ENCODE results near the gene FHDC1. TPM values are rescaled to one million over a fixed set of nuclear protein-coding genes. Genes with fewer than 3 reads are reported as not detected.
"Not testable (repeated sequence)": the region's sequence is repeated elsewhere in the genome, so short reads cannot be mapped to it uniquely, and the experiment has no call there.

Gene FHDC1
- total RNA-seq, 1 experiment from 2014 or later: 2.0 TPM

- peak; percentile 72 for DNase-seq (ENCODE audit: unreplicated experiment)
- Mint-ChIP-seq H3K4me3 (ENCODE audit: unreplicated experiment) (no peak overlapping the region), H3K27ac (ENCODE audit: low read depth, unreplicated experiment) (no peak overlapping the region), H3K36me3 (ENCODE audit: insufficient read depth, unreplicated experiment) (peaks cover 27% of the 10 kb centered on the region), H3K4me1 (ENCODE audit: insufficient read depth, unreplicated experiment) (peaks cover 23% of the 10 kb centered on the region), H3K9me3 (ENCODE audit: unreplicated experiment) (no peaks in the 10 kb centered on the region), H3K27me3 (ENCODE audit: insufficient read depth, unreplicated experiment) (no peaks in the 10 kb centered on the region)
- ChIA-PET CTCF (interaction anchor here (0.6 to 1.5 kb wide), 2 partner anchors 42 to 233 kb away, joined by 3 to 4 read pairs; no protein-coding TSS in a partner anchor), POLR2A (interaction anchor here (1.2 kb wide), 1 partner anchor 46 kb away, joined by 3 read pairs; no protein-coding TSS in a partner anchor)
- BruUV-seq (replicated peaks): no TSS peak
- no peak for TF ChIP-seq CTCF (IDR thresholded peaks at IDR 0.05; ENCODE audit: unreplicated experiment)
- intact Hi-C loops (cut with micrococcal nuclease): no loop called here
Measured at GRCh38 chr4:152894673-152895072, 41.5 kb upstream of the FHDC1 start.

GRCh38 chr4:152896811-152897210, 39.3 kb upstream of the FHDC1 start:
- TF ChIP-seq CTCF (IDR thresholded peaks at IDR 0.05; ENCODE audit: unreplicated experiment): no peak
- intact Hi-C loops (cut with micrococcal nuclease): no loop called here
- peak; percentile 16 for DNase-seq (ENCODE audit: unreplicated experiment)
- Mint-ChIP-seq H3K27me3 (ENCODE audit: insufficient read depth, unreplicated experiment) (no peaks in the 10 kb centered on the region), H3K4me3 (ENCODE audit: unreplicated experiment) (no peak overlapping the region), H3K36me3 (ENCODE audit: insufficient read depth, unreplicated experiment) (peaks cover 21% of the 10 kb centered on the region), H3K9me3 (ENCODE audit: unreplicated experiment) (no peaks in the 10 kb centered on the region), H3K4me1 (ENCODE audit: insufficient read depth, unreplicated experiment) (peaks cover 23% of the 10 kb centered on the region), H3K27ac (ENCODE audit: low read depth, unreplicated experiment) (no peak overlapping the region)
- ChIA-PET POLR2A (interaction anchor here (1.0 kb wide), 1 partner anchor 46 kb away, joined by 3 read pairs; no protein-coding TSS in a partner anchor), CTCF (interaction anchor here (0.5 to 1.3 kb wide), 4 partner anchors 12 to 241 kb away, joined by 3 to 4 read pairs (median 3); no protein-coding TSS in a partner anchor)
- no TSS peak for BruUV-seq (replicated peaks)

GRCh38 chr4:152898133-152898532, 38.0 kb upstream of the FHDC1 start:
- Mint-ChIP-seq H3K36me3 (ENCODE audit: insufficient read depth, unreplicated experiment) (peaks cover 17% of the 10 kb centered on the region), H3K4me1 (ENCODE audit: insufficient read depth, unreplicated experiment) (peaks cover 23% of the 10 kb centered on the region)
- CTCF ChIA-PET; H3K4me3 Mint-ChIP-seq (ENCODE audit: unreplicated experiment); DNase-seq (ENCODE audit: unreplicated experiment); intact Hi-C loops (cut with micrococcal nuclease); H3K9me3 Mint-ChIP-seq (ENCODE audit: unreplicated experiment); BruUV-seq (replicated peaks); H3K27ac Mint-ChIP-seq (ENCODE audit: low read depth, unreplicated experiment); POLR2A ChIA-PET; H3K27me3 Mint-ChIP-seq (ENCODE audit: insufficient read depth, unreplicated experiment): not testable (repeated sequence)

- H3K36me3 Mint-ChIP-seq (ENCODE audit: insufficient read depth, unreplicated experiment): peaks cover 16% of the 10 kb centered on the region
- no peaks in the 10 kb centered on the region for H3K9me3 Mint-ChIP-seq (ENCODE audit: unreplicated experiment)
- DNase-seq (ENCODE audit: unreplicated experiment): no peak
- TF ChIP-seq CTCF (IDR thresholded peaks at IDR 0.05; ENCODE audit: unreplicated experiment): no peak
- ChIA-PET POLR2A (no interaction called here), CTCF (interaction anchor here (0.7 kb wide), 1 partner anchor 16 kb away, joined by 3 read pairs; no protein-coding TSS in a partner anchor)
- intact Hi-C loops (cut with micrococcal nuclease): no loop called here
- BruUV-seq (replicated peaks): no TSS peak
- no peak overlapping the region for H3K27ac Mint-ChIP-seq (ENCODE audit: low read depth, unreplicated experiment)
- peaks cover 23% of the 10 kb centered on the region for H3K4me1 Mint-ChIP-seq (ENCODE audit: insufficient read depth, unreplicated experiment)
- no peak overlapping the region for H3K4me3 Mint-ChIP-seq (ENCODE audit: unreplicated experiment)
- H3K27me3 Mint-ChIP-seq (ENCODE audit: insufficient read depth, unreplicated experiment): no peaks in the 10 kb centered on the region
Measured at GRCh38 chr4:152898606-152899005, 37.5 kb upstream of the FHDC1 start.
